ENCODE data around the gene TLE1. TPM values are rescaled to one million over a fixed set of nuclear protein-coding genes. Genes with fewer than 3 reads are reported as not detected.

TLE1 gene
- total and polyA plus RNA-seq, 10 of the 15 experiments (the other 5 are each of a cell fraction or from before 2014, with no cell fraction given) = 0.04 to 0.23 (median 0.10) TPM; not detected in 6

- Histone ChIP-seq H3K4me3 (no peak overlapping the region), H3K27me3 (replicated peaks in 1 of 2; ENCODE audit: control insufficient read depth in 2 of 2, insufficient read depth in 2 of 2, low read length in 1 of 2) (no peaks in the 10 kb centered on the region), H3K4me2 (ENCODE audit: control insufficient read depth, insufficient read depth) (no peak overlapping the region), H3K79me2 (ENCODE audit: control insufficient read depth, insufficient read depth, low read length) (no peaks in the 10 kb centered on the region), H3K9ac (ENCODE audit: control insufficient read depth, insufficient read depth, low read length) (no peak overlapping the region), H3K36me3 (ENCODE audit: control insufficient read depth in 2 of 2, insufficient read depth in 2 of 2, low read length in 1 of 2) (no peaks in the 10 kb centered on the region), H2AFZ (ENCODE audit: control insufficient read depth, low read depth, low read length) (no peak overlapping the region), H3K27ac (ENCODE audit: control insufficient read depth, insufficient read depth) (no peak overlapping the region), H4K20me1 (ENCODE audit: control insufficient read depth, insufficient read depth) (no peaks in the 10 kb centered on the region), H3K9me3 (replicated peaks; ENCODE audit: control insufficient read depth, insufficient read depth, low read length) (no peaks in the 10 kb centered on the region), H3K4me1 (ENCODE audit: control insufficient read depth, insufficient read depth, low read length) (no peaks in the 10 kb centered on the region)
- WGBS (ENCODE audit: insufficient coverage, insufficient replicate concordance, low lambda C conversion rate, missing lambda C conversion rate) = 47% methylated on average over 11 of the region's 11 CpGs
- intact Hi-C loops (cut with micrococcal nuclease; ENCODE audit: unreplicated experiment) = no loop called here
- no peak for TF ChIP-seq IKZF2 (IDR thresholded peaks at IDR 0.05)
- no peak for TF ChIP-seq BCL11A (IDR thresholded peaks at IDR 0.05; ENCODE audit: low read depth, low read length)
- BruUV-seq (replicated peaks) = no TSS peak
- no peak for ATAC-seq
- FAIRE-seq = no peak
- in situ Hi-C loops (cut with MboI) = no loop called here
- no peak for DNase-seq (ENCODE audit: low read depth, low spot score)
- CTCF ChIA-PET = no interaction called here
- SMC1A ChIA-PET (ENCODE audit: uncharacterized antibody, unreplicated experiment) = no interaction called here
- POLR2A ChIA-PET = no interaction called here
- RAD21 ChIA-PET (ENCODE audit: unreplicated experiment) = no interaction called here
Measured at GRCh38 chr9:81585191-81585763, 104.1 kb downstream of the TLE1 start.

DNA sequence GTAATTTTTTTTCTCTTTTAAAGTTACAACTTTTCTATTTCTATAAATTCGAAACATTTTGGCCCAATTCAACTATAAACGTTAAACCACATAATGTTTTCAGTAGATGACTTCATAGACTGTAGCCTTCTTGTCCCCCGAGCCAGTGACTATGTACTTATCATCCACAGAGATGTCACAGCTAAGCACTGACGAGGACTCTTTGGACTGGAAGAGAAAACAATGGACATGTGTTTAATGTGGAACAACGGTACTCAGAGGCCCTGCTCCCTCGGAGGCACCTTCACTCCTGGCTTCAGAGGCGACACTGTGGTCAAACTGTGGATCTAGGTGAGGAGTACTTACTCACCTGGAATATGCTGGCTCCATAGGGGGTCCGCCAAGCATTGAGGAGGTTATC is 105.2 kb downstream of the TLE1 start:
- Histone ChIP-seq H3K9ac (ENCODE audit: control insufficient read depth, insufficient read depth, low read length) (no peak overlapping the region), H3K4me3 (no peak overlapping the region), H3K27me3 (replicated peaks in 1 of 2; ENCODE audit: control insufficient read depth in 2 of 2, insufficient read depth in 2 of 2, low read length in 1 of 2) (no peaks in the 10 kb centered on the region), H3K27ac (ENCODE audit: control insufficient read depth, insufficient read depth) (no peak overlapping the region), H4K20me1 (ENCODE audit: control insufficient read depth, insufficient read depth) (no peaks in the 10 kb centered on the region), H2AFZ (ENCODE audit: control insufficient read depth, low read depth, low read length) (no peak overlapping the region), H3K4me1 (ENCODE audit: control insufficient read depth, insufficient read depth, low read length) (no peaks in the 10 kb centered on the region), H3K9me3 (replicated peaks; ENCODE audit: control insufficient read depth, insufficient read depth, low read length) (no peaks in the 10 kb centered on the region), H3K79me2 (ENCODE audit: control insufficient read depth, insufficient read depth, low read length) (no peaks in the 10 kb centered on the region), H3K4me2 (ENCODE audit: control insufficient read depth, insufficient read depth) (no peak overlapping the region), H3K36me3 (ENCODE audit: control insufficient read depth in 2 of 2, insufficient read depth in 2 of 2, low read length in 1 of 2) (no peaks in the 10 kb centered on the region)
- intact Hi-C loops (cut with micrococcal nuclease; ENCODE audit: unreplicated experiment) (no loop called here), in situ Hi-C loops (cut with MboI) (no loop called here)
- ChIA-PET POLR2A (no interaction called here), CTCF (no interaction called here), RAD21 (ENCODE audit: unreplicated experiment) (no interaction called here), SMC1A (ENCODE audit: uncharacterized antibody, unreplicated experiment) (no interaction called here)
- ATAC-seq (no peak), FAIRE-seq (no peak), DNase-seq (ENCODE audit: low read depth, low spot score) (no peak)
- 36% methylated on average over 8 of the region's 8 CpGs for WGBS (ENCODE audit: insufficient coverage, insufficient replicate concordance, low lambda C conversion rate, missing lambda C conversion rate)
- TF ChIP-seq SIN3A (IDR thresholded peaks at IDR 0.05; ENCODE audit: low read depth, low read length) (no peak), PKNOX1 (IDR thresholded peaks at IDR 0.05) (no peak), MTA2 (IDR thresholded peaks at IDR 0.05; ENCODE audit: low read depth) (no peak), SIX5 (IDR thresholded peaks at IDR 0.05; ENCODE audit: low read depth, low read length, severe bottlenecking) (no peak), RCOR1 (conservative IDR thresholded peaks at IDR 0.05; ENCODE audit: low read depth, low read length) (no peak), SKIL (IDR thresholded peaks at IDR 0.05; ENCODE audit: low read depth, poor library complexity, severe bottlenecking) (no peak), ESRRA (IDR thresholded peaks at IDR 0.05; ENCODE audit: low read length) (no peak), IKZF1 (conservative IDR thresholded peaks at IDR 0.05) (no peak), FOXK2 (IDR thresholded peaks at IDR 0.05) (no peak)
- no TSS peak for BruUV-seq (replicated peaks)

Measured in GM12878 (cell line).